NCI-H2081 treated with DMSO at 0.1 percent for 48 hours (cell line): ENCODE results near the gene ZIK1.

Source experiments
- DNase-seq: peaks from one replicate; lab custom pipeline; 2025; lab: John Stamatoyannopoulos, UW

Gene ZIK1

DNA sequence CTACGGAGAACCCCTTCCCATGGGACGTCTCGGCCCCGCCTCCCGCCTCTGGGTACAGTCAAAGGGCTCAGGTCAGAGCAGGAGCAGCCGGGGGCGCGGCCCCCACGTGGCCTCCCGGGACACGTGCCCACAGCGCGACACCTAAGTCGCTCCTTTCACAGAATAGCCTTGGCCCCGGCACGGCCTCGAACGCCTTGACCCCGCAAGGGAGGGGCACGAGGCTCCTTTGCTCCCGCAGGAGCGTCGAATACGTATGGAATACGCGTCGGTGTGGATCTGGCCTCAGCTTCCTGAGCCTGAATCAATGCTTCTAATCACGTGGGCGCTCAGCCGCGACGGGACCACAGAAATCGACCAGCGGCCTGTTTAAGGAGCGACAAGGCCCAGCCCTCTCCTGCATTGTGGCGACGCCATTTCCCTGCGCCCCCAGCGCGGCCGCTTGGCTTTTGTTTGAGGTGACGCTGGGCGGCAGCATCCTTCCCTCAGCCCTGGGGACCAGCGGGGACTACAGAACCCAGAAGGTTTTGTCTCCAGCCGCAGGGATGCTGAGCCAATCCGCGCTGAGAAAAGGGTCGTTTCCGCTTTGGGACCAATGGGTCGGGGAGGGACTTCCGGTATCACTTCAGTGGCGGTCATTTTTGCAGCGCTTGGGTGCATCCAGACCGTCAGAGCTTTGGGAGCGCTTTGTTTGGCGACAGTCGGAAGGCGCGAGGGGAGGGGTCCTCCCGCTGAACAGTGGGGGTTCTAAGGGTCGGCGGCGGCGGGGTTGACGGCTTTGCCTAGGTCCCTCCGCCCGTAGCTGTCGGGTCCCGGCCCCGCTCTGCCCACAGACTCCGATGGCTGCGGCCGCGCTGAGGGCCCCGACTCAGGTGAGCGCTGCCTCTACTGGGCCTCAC, at the start of gene ZIK1:
TSS of gene ZIK1 (plus strand) at position 625 of the 896 bp plus-strand sequence. CDS start at position 837, 212 bp downstream.
- DNase-seq = no peak

DNA sequence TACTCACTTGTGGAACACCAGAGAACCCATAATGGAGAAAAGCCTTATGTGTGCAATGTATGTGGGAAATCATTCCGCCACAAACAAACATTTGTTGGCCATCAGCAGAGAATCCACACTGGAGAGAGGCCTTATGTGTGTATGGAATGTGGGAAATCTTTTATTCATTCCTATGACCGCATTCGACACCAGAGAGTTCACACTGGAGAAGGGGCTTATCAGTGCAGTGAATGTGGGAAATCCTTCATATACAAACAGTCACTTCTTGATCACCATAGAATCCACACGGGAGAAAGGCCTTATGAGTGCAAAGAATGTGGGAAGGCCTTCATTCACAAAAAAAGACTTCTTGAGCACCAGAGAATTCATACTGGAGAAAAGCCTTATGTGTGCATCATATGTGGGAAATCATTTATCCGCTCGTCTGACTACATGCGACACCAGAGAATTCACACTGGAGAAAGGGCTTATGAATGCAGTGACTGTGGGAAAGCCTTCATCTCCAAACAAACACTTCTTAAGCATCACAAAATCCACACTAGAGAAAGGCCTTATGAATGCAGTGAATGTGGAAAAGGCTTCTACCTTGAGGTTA, 45.9 kb upstream of the ZIK1 start:
- DNase-seq = no peak

DNA sequence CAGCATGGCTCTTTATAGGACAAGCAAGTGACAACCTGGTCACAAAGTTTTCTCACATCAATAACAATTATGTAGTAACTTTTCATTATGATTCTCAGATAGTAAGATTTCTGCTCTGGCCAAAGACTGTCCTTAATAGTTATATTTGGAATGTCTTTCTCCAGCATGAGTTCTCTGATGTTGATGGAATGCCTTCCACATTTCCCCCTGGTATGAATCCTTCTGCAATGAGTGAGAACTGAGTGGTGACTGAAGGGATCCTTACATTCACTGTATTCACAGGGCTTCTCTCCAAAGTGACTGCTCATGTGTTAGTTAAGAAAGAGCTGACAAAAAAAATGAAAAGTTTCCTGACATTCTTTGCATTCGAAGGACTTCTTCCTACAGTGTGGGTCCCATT, 37.4 kb upstream of the ZIK1 start:
- no peak for DNase-seq

DNA sequence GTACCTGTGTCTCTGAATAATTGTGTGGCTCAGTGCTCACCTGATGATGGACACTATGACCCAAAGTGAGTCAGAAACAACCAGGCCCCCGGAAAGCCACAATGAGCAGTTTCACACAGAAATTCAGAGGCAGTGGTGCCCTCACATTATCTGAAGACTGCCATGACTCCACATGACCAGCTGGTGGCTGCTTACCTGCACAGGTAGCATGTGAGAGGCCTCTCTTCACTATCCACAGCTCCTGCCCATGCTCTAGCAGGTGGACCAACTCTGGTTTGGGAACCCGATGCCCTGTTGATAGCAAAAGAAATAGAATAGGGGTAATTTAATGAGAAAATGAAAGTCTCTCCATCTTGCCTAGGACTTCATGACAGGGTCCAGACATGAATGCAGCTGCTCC, 31.5 kb upstream of the ZIK1 start:
- DNase-seq = no peak

DNA sequence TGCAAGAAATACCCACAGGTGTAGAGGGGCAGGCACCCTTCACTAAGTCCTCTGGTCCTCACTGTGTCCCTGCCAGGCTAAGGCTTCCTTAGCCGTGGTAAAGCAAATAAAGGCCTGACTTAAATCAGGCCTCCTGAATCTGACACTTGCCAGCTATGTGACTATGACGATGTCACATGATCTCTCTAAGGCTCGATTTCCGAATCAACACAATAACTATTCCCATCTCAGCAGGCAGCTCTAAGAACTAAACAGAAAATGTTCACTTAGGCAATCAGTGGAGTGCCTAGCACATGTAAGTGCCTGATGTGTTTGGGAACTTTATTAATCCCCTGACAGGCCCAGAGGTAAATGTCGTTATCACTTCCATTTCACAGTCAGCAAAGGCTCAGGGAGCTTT, 26.3 kb upstream of the ZIK1 start:
- no peak for DNase-seq

DNA sequence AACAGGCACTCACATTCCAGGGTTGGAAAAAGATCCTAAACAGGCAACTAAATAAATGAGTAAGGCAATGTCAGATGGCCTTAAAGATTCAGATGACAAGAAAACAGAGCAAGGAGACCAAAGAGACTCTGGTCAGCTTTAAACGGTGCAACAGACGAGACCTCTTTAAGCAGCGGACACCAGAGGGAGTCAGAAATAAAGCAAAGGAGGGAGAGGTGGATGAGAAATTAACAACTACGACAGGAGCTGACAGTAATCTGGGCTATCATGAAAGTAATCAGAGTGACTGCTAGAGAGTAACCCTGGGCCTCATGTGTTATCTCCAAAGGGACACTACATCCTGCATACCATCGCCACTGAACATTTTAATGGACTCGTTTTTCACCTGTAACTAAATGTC, 25.4 kb upstream of the ZIK1 start:
- no peak for DNase-seq

DNA sequence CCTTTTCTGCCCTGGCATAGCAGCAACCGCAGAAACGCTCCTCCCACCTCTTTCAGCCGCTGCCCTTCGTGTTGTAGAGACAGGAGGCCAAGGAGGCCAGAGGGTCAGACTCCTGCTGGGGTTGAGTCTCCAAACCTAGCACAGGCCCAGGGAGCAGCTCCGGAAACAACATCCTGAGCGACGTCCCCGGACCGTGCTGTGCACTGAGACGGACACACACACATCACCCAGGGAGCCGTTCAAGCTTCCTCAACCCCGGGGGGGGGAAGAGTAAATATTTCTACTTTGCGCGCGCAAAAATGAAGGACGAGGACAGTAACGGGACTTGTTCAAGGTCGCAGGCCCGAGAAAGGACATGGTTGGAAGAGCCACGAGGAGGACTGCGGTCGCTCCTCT, 24.9 kb upstream of the ZIK1 start:
- DNase-seq = no peak

DNA sequence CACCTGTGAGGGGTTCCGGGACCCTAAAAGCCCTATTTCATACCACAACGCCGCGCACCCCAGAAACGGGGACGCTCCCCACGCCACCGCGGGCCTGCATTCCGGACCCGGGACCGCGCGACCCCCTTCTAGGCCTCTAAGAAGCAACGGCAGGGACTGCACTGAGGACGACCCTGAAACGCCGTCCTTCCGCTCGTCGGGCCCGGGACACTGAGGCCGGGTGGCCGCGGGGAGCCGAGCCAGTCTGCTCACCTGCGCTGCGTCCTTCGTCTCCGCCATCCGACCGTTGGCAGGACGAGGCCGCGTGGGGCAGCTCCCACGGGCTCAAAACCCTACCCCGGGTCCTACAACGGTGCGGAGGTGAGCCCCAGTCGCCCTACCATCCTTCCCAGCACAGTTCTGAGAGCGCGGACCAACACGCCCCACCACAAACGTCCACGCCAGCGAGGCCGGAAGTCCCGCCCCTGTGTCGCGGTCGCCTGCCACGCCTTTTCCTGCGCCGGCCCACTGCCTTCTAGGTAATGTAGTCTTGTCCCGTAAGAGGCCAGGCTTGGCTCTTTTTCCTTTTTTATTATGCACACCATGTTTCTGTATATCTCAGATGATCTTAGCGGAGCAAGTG, 24.4 kb upstream of the ZIK1 start, which contains the start of gene ZNF550:
TSS of gene ZNF550 (minus strand) at position 460 of the 622 bp plus-strand sequence. CDS start at position 279, 181 bp downstream.
- peak; percentile 36 for DNase-seq

DNA sequence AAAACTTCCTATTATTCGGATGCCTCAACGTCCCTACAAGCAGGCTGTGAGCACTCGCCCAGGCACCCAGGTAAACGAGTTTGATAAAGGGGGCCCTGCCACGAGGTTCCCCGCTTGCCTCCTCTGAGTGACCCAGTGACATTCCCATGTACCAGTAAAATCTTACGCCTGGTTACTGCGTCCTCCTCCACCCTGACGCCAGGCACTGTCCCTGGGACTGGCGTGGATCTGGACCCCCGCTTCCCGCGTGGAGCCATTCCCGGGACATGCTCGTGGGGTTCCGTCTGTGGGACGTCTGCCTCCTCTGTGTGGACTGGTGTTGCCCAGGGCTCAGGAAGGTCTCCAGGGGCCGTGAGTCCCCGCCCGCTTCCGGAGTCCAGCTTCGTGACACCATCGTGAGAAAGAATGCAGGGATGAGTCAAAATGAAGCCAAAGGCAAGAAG, 23.9 kb upstream of the ZIK1 start:
- DNase-seq = no peak

DNA sequence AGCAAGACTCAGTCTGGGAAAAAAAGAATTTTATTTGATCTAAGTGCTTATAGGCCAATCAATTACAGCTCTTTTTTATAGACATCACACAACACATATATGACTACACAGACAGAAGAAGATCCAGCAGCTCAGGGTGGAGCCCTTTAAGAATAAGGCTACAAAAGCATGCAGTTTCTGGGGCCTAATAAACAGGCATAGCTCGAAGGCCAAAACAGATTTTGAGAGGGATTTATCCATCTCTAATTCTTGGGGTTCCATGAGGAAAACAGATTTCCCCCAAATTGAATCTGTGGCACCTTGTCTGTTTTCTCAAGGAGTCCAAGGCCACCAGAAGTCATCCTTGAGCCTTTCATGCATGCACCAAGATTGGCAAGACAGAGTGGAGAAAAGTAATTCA, 20.4 kb upstream of the ZIK1 start:
- DNase-seq = no peak

DNA sequence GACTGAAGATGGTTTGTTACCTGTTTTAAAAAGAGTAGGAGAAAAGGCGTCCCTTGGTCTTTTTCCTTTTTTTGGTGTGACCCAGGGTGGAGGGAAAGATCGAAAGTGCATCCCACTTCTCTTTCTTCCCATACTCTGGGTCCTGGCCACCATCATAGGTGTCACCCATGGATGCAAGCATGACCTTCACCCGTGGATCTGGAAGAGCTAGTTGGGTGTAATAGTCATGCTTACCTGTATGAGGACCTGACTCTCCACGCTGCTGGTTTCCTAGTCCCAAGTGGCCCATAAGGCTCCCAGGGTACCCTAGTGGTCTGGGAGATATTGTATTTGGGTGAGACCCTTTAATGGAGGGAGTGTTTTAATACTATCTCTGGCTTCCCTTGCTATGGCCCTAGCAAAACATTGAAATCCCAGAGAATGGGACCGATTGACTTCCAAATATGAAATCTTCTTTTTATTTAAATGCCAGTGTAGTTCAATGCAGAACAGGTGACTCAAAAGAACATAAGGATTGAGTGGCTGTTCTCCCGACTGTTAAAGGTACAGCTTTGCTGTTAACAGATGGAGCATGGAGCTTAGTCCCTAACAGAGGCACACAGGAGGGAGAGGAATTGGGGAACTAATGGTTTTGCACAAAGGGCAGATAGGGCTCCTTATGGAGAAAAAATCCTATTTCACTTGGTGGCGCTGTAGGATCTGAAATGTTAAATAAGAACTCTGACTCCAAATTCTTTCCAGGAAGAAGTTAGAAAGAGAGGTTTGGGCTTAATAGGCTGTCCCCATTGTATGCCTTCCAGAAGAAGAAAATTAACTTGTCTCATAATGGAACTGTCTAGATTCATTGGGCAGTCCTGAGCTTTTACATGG, 17.3 kb upstream of the ZIK1 start:
- DNase-seq = no peak

DNA sequence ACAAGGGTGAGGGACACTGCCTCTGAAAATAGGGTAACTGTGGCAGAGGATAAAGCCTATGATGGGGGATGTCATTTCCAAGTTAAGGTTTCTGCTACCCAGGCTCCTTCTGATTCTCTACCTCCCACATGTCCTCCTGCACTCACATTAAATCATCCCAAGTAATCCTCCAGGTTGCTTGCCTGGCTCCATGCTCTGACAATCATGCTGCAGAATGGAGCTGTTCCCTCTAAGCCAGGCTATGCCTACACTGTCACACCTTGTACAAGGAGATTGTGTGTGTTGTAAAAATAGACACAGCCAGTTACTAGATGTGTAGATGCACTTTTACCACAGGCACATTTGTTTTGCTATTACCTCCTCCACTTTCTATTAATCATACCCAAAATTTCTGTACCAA, 13.2 kb upstream of the ZIK1 start:
- no peak for DNase-seq

DNA sequence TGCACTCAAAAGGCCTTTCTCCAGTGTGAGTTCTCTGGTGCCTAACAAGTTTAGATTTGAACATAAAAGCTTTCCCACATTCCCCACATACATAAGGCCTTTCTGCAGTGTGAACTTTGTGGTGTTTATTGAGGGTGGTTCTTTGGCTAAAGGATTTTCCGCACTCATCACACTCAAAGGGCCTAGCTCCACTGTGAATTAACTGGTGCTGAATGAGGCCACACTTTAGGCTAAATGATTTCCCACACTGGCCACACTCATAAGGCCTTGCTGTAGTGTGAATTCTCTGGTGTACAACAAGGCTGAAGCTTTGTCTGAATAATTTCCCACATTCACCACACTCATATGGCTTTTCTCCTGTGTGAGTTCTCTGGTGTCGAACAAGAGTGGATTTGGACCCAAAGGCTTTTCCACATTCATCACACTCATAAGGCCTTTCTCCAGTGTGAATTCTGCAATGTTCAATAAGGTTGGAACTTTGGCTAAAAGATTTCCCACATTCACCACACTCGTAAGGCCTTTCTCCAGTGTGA, 11.5 kb upstream of the ZIK1 start:
- DNase-seq = no peak

DNA sequence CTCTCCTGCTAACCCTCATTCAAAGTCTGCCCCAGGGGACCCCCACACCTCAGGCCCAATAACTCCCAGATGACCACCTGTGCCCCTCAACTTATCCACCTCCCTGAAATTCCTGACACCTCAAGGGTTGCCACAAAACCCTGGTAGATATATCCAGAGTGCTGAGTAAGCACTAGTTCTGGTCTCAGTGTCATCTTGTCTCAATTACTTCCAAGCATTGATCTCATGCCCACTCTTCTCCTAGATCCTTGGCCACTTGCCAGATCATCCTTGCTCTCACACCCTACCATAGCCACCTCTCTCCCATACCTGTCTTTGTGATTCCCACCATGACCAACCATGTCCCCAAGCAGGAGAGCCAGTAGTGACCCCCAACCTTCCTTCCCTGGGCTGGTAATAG, 7.3 kb upstream of the ZIK1 start:
- no peak for DNase-seq

DNA sequence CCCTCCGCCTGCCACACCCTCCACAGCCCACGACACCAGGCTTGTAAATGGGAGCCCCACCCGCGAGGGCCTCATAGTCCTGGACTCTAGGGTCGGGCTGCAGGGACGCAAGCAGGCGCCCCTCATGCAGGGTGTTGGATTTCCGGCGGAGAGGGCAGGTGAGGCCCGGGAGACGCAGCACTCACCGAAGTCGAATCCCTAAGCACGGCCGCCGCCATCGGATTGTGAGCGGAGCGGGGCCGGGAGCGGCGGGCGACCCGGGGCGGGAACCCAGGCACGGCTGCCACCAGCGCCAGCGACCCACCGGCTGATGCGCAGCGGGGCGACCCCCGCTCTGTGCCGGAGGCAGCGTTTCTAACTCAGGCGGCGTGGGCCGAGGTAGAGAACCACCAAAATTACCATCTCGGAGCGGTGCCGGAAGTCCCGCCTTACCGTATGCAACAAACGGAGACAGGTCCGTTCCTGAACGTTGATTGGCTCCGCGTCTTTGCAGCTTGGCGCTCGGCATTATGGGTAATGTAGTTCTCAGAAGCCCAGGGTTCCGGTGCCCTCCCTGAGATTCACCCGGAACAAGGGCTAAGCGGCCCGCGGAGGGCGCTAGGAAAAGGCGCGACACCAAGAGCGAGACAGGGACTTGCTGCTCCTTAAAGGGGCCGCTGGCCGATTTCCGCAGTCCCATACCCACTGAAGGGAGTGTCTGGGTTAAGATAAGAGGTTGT, 5.3 kb upstream of the ZIK1 start, which contains the start of gene ZNF416:
TSS of gene ZNF416 (minus strand) at position 425 of the 719 bp plus-strand sequence. CDS start at position 218, 207 bp downstream.
- peak; percentile 93 for DNase-seq

DNA sequence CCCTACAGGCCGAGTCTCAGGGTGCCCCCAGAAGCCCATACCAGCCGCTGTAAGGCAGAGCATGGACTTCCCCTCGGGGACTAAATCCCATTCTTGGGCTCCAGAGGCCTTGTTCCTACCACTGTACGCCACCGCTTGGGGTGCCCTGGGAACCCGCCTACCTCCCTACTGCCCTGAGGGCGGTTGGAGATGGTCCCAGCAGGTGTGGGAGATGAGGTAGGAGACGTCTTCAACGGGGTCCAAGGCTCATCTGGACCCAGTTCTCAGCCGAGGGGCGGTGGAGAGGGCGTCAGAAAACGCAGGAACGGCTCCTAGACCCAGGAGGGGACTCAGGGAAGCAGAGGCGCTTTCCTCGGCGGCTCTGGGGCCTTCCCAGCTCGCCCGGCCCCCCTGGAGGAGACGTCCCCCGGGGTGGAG, 833 bp upstream of the ZIK1 start:
- no peak for DNase-seq

DNA sequence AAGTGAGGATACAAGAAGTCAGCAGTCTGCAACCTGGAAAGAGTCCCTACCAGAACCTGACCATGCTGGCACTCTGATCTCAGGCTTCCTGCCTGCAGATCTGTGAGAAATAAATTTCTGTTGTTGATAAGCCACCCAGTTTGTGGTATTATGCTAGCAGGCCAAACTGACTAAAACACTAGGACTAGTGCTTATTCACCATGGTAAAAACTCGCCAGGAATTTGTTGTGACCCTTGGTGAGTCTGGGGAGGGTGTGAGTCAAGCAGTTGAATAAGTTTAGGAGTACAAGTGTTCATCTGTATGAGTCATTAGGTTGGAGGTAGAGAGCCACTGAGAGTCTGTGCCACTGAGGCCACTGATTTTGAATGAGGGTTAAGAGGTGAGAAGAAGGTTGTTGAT, 3.6 kb downstream of the ZIK1 start:
- no peak for DNase-seq

DNA sequence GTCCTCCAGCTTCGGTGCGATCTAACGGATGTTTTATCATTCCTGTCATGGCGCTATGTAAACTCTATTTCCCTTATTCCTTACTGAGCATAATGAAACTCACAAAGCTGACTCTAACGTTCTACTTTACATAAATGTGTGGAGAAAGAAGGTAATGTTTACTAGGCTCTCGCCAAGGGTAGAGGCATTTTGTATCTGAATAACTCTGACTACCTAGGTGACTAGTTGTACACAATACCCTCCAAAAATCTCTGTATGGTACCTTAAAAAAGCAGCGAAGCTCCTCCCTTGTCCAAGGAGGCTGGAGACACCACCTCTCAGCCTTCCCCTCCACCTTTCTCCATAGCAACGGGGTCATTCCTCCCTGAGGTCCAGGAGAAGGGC, 15.4 kb downstream of the ZIK1 start:
- DNase-seq = no peak

DNA sequence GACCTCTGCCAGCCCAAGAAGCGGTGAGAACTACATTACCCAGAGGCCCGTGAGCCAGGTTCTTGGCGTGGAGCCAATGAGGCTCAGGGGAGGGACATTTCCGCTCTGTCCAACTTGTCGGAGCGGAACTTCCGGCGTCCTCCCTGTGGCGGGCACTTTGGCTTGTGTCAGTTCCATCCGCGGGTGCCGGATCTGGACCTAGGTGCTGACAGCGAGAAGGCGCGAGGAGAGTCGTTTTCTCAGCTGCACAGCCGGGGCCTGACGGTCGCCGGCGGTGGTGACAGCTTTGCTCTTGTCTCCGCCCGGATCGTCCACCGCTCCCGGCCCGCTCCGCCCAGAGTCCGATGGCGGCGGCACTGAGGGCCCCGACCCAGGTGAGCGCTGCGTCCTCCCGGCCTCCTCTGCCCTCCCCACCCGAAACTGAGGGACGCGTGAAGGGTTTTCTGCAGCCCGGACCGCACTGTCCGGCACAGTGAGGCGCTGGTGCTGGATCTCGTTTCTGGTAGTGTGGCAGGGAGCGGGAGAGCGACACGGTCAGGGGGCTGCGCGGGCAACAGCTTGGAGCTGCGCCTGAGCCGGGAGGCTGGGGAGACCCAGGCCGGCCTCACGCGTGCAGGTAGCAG, 15.9 kb downstream of the ZIK1 start, which contains the start of gene ZNF530:
TSS of gene ZNF530 (plus strand) at position 125 of the 623 bp plus-strand sequence. CDS start 4,461 bp downstream, outside the sequence.
- peak; percentile 44 for DNase-seq

DNA sequence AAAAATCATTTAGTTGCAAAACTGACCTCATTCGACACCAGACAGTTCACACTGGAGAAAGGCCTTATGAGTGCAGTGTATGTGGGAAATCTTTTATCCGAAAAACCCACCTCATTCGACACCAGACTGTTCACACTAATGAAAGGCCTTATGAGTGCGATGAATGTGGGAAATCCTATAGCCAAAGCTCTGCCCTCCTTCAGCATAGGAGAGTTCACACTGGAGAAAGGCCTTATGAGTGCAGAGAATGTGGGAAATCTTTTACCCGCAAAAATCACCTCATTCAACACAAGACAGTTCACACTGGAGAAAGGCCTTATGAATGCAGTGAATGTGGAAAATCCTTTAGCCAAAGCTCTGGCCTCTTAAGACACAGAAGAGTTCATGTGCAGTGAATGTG, 23.0 kb downstream of the ZIK1 start:
- DNase-seq = no peak
